A549 (cell line): ENCODE measurements around the gene NEDD9.

Source experiments
- CHD2 ChIP-seq: fragments of 150-350 bp; IDR thresholded peaks from 2 replicates; pipeline ENCODE4 v1.6.1; 2014; ENCODE audit warnings: low read length; ENCODE audit not compliant: partially characterized antibody
- EP300 ChIP-seq, 2 experiments: fragments of >200 bp; sonication (Bioruptor Twin); formaldehyde crosslinking; IDR thresholded peaks; 2 replicates in 1 of 2; 3 replicates in 1 of 2; pipeline ENCODE4 v1.6.1; 2016 to 2017
- ESRRA ChIP-seq: fragments of 150-350 bp; IDR thresholded peaks from 2 replicates; pipeline ENCODE4 v1.6.1; 2014; ENCODE audit warnings: mild to moderate bottlenecking, low read length, borderline replicate concordance
- HOXA7 ChIP-seq: fragments of 250-450 bp; sonication (Bioruptor Pico); IDR thresholded peaks from 2 replicates; pipeline ENCODE4 v1.5.0; 2020; ENCODE audit warnings: mild to moderate bottlenecking, moderate library complexity
- JUN ChIP-seq, 2 experiments: fragments of >200 bp; sonication (Bioruptor Twin); formaldehyde crosslinking; IDR thresholded peaks; 2 replicates in 1 of 2; 3 replicates in 1 of 2; pipeline ENCODE4 v1.6.1; 2016 to 2017
- KDM1A ChIP-seq: fragments of 200-600 bp; sonication (generic); IDR thresholded peaks from 2 replicates; pipeline ENCODE4 v1.6.1; 2016; ENCODE audit warnings: low read depth, mild to moderate bottlenecking
- NR3C1 ChIP-seq: fragments of >200 bp; sonication (Bioruptor Twin); formaldehyde crosslinking; IDR thresholded peaks from 3 replicates; pipeline ENCODE4 v1.6.1; 2017
- PHF8 ChIP-seq: fragments of 200-600 bp; sonication (generic); IDR thresholded peaks from 2 replicates; pipeline ENCODE4 v1.6.1; 2016; ENCODE audit warnings: low read depth, mild to moderate bottlenecking, antibody characterized with exemption, moderate library complexity, borderline replicate concordance
- POLR2A ChIP-seq: IDR thresholded peaks from 2 replicates; pipeline ENCODE4 v1.6.1; 2012; ENCODE audit warnings: mild to moderate bottlenecking, low read length
- ZSCAN20 ChIP-seq: fragments of 250-450 bp; sonication (Bioruptor Pico); IDR thresholded peaks from 2 replicates; pipeline ENCODE4 v1.8.0; 2022; ENCODE audit warnings: mild to moderate bottlenecking, moderate library complexity
- TF ChIP-seq, protein P1 (sequence below): fragments of >200 bp; sonication (Bioruptor Twin); formaldehyde crosslinking; IDR thresholded peaks from 3 replicates; pipeline ENCODE4 v1.5.1; 2016
- TF ChIP-seq, protein P2 (sequence below): IDR thresholded peaks from 2 replicates; pipeline ENCODE4 v1.6.1; 2012
- TF ChIP-seq, protein P3 (sequence below): fragments of >200 bp; sonication (Bioruptor Twin); formaldehyde crosslinking; IDR thresholded peaks from 3 replicates; pipeline ENCODE4 v1.6.1; 2016
- TF ChIP-seq, protein P4 (sequence below): IDR thresholded peaks from 2 replicates; pipeline ENCODE4 v1.6.1; 2012; ENCODE audit warnings: low read depth, borderline replicate concordance

DNA sequence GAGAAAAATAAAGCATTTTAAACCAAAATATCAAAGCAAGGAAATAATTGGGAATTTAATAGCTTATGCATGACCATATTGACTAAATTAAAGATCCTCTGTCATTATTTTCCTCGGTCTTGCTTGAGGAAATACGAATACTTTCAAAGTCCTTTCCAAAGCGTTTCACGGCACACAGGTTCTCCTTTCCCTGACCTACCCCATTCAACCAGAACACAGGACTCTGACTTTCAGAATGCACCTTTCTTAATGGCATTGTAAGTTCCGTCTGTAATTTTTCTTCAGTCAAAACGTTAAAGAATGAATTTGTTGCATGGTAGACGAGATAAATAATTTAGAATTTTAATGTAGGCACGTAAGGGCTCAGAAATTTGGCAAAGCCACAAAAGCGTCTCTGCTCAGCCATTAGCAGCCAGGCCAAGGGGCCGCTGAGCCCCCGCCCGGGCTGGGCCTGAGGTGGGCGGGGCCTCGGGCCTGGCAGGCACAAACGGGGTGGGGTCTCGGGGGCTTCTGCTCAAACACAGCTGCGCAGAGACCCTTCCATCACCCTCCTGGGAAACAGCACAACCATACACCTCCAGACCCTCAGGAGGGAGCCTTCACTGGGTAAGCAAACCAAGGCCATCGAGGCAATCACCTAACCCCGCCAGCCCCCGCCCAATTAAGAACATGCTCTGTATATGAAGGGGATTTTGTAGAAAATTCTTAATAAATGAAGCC is 3.4 kb downstream of the NEDD9 start:
- TF ChIP-seq, protein P1, sequence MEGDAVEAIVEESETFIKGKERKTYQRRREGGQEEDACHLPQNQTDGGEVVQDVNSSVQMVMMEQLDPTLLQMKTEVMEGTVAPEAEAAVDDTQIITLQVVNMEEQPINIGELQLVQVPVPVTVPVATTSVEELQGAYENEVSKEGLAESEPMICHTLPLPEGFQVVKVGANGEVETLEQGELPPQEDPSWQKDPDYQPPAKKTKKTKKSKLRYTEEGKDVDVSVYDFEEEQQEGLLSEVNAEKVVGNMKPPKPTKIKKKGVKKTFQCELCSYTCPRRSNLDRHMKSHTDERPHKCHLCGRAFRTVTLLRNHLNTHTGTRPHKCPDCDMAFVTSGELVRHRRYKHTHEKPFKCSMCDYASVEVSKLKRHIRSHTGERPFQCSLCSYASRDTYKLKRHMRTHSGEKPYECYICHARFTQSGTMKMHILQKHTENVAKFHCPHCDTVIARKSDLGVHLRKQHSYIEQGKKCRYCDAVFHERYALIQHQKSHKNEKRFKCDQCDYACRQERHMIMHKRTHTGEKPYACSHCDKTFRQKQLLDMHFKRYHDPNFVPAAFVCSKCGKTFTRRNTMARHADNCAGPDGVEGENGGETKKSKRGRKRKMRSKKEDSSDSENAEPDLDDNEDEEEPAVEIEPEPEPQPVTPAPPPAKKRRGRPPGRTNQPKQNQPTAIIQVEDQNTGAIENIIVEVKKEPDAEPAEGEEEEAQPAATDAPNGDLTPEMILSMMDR = no peak
- TF ChIP-seq JUN (IDR thresholded peaks at IDR 0.05) (peak in 1 of 2 experiments; percentile 48; a peak in 2 of 5 replicates), POLR2A (no peak), KDM1A (no peak), EP300 (IDR thresholded peaks at IDR 0.05) (no peak), CHD2 (no peak), ESRRA (no peak), ZSCAN20 (no peak), HOXA7 (CRISPR knock-in tag) (no peak), NR3C1 (no peak), PHF8 (no peak)
- TF ChIP-seq, protein P2, sequence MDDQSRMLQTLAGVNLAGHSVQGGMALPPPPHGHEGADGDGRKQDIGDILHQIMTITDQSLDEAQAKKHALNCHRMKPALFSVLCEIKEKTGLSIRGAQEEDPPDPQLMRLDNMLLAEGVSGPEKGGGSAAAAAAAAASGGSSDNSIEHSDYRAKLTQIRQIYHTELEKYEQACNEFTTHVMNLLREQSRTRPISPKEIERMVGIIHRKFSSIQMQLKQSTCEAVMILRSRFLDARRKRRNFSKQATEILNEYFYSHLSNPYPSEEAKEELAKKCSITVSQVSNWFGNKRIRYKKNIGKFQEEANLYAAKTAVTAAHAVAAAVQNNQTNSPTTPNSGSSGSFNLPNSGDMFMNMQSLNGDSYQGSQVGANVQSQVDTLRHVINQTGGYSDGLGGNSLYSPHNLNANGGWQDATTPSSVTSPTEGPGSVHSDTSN = no peak
- TF ChIP-seq, protein P3, sequence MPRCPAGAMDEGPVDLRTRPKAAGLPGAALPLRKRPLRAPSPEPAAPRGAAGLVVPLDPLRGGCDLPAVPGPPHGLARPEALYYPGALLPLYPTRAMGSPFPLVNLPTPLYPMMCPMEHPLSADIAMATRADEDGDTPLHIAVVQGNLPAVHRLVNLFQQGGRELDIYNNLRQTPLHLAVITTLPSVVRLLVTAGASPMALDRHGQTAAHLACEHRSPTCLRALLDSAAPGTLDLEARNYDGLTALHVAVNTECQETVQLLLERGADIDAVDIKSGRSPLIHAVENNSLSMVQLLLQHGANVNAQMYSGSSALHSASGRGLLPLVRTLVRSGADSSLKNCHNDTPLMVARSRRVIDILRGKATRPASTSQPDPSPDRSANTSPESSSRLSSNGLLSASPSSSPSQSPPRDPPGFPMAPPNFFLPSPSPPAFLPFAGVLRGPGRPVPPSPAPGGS = no peak
- TF ChIP-seq, protein P4, sequence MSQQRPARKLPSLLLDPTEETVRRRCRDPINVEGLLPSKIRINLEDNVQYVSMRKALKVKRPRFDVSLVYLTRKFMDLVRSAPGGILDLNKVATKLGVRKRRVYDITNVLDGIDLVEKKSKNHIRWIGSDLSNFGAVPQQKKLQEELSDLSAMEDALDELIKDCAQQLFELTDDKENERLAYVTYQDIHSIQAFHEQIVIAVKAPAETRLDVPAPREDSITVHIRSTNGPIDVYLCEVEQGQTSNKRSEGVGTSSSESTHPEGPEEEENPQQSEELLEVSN = no peak
